Hepatocyte (in vitro differentiated cells): Measurements from ENCODE around the gene TIAL1.

Experiments used
- EZH2 ChIP-seq: fragments of 200-600 bp; sonication (generic); IDR thresholded peaks from 2 replicates; pipeline ENCODE4 v1.6.1; 2016; ENCODE audit warnings: antibody characterized with exemption, mild to moderate bottlenecking, borderline replicate concordance
- EZH2phosphoT487 ChIP-seq: fragments of 200-600 bp; sonication (generic); IDR thresholded peaks from one replicate; pipeline ENCODE4 v1.6.1; 2018; ENCODE audit warnings: antibody characterized with exemption, mild to moderate bottlenecking, low read depth, moderate library complexity; ENCODE audit not compliant: unreplicated experiment, severe bottlenecking
- TF ChIP-seq, protein P1 (sequence below): fragments of 200-600 bp; sonication (generic); IDR thresholded peaks from 2 replicates; pipeline ENCODE4 v1.5.1; 2016; ENCODE audit warnings: antibody characterized with exemption, mild to moderate bottlenecking; ENCODE audit not compliant: poor library complexity

DNA sequence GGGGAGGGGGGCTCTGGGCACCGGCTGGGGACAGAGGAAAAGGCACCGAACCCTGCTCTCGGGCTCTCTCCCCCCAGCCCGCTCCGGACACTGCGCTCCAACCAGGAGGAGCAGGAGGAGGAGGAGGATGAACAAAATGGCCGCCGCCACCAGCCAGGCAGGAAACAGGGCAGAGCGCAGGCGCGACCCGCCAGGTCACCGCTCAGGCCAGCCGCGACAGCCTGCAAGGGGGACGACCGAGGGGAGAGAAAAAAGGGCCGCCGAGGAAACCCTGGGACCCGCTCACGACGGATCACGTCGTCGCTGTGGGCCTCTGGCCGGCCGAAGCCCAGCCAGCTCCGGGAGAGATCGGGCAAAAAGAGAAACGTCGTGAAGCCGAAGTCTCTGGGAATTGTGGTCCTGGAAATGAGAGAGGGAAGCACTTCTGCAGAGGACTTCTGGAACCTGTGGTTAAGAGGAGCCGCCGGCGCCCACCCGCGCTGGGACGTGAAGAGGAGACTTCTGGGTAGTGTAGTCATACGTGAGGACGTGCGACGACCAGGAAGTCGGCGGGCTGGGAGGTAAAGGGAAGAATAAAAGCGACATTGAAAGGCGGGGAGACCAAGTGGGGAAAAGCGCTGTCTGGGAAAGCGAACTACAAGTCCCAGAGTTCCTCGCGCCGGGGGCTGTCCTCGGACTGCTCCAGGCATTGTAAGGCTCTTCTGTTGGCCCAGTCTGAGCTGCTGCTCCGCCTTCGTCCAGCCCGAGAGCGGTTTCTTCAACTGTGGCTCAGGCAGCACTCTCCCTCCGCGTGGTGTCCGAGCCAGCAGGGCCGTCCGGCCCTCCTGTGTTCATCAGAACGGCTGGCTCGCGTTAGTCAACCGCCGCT is at the start of gene TIAL1:
- TF ChIP-seq, protein P1, sequence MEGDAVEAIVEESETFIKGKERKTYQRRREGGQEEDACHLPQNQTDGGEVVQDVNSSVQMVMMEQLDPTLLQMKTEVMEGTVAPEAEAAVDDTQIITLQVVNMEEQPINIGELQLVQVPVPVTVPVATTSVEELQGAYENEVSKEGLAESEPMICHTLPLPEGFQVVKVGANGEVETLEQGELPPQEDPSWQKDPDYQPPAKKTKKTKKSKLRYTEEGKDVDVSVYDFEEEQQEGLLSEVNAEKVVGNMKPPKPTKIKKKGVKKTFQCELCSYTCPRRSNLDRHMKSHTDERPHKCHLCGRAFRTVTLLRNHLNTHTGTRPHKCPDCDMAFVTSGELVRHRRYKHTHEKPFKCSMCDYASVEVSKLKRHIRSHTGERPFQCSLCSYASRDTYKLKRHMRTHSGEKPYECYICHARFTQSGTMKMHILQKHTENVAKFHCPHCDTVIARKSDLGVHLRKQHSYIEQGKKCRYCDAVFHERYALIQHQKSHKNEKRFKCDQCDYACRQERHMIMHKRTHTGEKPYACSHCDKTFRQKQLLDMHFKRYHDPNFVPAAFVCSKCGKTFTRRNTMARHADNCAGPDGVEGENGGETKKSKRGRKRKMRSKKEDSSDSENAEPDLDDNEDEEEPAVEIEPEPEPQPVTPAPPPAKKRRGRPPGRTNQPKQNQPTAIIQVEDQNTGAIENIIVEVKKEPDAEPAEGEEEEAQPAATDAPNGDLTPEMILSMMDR: no peak
- TF ChIP-seq EZH2 (no peak), EZH2phosphoT487 (no peak)
